GM12892 (cell line): ENCODE data around the gene EFCAB7.

Experiments
- POLR2A ChIP-seq: IDR thresholded peaks from 2 replicates; pipeline ENCODE4 v1.6.1; 2011; ENCODE audit warnings: low read depth, low read length, control low read depth
- TAF1 ChIP-seq: IDR thresholded peaks from 2 replicates; pipeline ENCODE4 v1.6.1; 2011; ENCODE audit warnings: low read depth, mild to moderate bottlenecking, control low read depth, low read length, borderline replicate concordance

- TF ChIP-seq POLR2A (no peak), TAF1 (no peak)
Measured at GRCh38 chr1:63548877-63549276, 25.6 kb downstream of the EFCAB7 start.
